Stimulated activated CD8-positive, alpha-beta memory T cell treated with anti-CD3 and anti-CD28 coated beads, Interleukin-15, amount 100 ng/mL, for 4 hours (primary cell): ENCODE results near the gene CLDN11.

ENCODE experiments used
- DNase-seq, 2 donors: peaks; one replicate each; pipeline ENCODE4 v3.0.0-alpha.2; 2020; ENCODE audit warnings: low read depth in 2 of 2

The CLDN11 gene

DNA sequence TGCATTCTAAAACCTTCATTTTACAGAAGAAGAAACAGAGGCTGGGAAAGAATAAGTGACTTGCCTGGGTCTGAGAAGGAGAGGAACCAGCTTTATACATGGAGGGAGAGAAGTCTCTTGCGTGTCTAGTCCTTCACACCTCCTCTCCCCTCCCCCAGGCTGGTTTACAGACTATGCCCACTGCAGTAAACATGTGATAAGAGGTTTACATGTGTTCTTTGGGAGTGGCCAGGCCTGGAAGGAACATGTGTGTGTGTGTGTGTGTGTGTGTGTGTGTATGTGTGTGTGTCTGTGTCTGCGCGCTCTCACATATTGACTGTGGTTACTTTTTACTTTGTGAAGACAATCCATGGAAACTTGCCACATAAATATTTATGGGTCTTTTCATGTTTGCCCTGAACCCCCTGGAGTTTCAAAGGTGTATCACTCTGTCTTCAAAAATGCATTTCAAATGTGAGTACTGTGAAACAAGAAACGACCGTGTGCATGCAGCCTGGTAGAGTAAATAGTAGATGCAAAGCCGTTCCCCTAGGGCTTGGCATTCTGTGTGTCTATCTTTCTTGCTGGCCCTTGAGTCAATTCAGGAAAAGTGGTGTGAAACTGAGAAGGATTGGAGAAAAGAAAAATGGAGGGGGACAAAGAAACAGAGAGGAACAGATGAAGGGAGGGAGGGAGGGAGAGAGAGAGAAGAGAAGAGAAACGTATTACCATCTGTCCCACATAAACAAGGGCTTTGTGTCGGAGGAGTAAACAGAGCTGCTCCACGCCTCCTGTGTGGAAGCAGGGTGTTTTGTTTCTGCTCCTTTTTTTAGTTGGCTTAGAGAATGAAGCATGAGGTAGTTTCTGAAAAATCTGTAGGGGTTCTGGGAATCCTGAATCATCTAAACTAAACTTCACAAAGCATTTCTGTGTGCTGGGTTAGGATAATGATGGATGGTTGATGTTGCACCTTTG, 51.7 kb downstream of the CLDN11 start:
- DNase-seq, result no peak

DNA sequence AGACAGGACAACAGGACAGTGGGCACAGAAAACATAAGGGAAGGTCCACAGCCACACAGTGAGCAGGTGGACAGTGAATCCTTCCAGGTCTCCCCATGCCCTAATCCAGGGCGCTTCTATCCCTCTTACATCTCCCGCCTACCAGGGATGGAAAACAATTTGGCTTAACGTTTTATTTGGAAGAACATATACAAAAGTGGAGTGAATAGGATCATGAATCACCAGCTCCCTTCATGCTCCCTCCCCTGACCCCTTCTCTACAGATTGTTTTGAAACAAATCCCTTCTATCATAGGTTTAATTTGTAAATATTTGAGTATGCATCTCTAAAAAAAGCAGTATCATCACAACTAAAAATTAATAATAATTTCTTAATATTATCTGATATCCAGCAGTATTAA, 52.5 kb downstream of the CLDN11 start:
- no peak for DNase-seq

DNA sequence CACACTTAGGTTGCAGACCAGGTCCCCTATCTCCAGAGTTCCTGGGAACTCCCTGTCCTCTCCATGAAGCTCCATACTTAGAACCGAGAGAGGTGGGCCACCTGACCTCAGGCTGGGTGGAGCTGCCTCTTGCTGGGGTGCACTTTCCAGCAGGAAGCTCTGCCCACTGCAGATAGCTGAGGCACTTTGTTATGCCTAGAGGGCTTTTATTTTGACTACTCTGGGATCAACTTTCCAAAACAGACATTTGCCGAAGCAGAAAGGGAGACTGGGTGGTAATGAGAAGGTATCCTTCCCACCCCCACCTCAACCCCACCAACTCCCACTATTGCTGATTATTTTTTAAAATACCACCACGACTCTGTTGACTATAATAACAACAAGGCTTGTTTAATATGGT, 54.7 kb downstream of the CLDN11 start:
- no peak for DNase-seq

DNA sequence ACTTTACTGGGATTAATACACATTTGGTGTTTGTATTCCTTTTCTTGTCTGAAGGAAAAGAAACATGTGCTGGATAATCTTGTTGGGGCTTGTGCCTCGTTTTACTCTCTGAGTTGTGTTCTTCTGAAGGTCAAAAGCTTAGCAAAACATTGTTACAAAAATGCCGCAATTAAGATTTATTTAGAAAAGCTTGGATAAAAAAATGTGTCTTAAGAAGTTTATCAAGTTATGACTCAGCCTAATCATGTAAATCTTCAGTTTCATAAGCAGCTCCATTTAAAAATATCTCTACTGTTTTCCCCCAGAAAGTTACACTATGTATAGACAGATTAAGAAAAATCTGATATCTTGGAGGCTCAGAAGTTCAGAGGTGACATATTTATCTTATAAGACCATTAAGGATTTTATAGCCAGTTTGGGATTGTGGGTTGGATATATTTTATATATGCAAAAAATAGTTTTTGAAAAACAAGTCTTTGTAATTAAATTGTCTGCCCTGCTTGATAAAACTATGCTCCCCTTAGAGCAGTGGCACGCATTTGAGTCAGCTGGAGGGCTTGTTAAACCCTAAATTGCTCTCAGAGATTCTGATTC, 56.5 kb downstream of the CLDN11 start:
- DNase-seq, result no peak

DNA sequence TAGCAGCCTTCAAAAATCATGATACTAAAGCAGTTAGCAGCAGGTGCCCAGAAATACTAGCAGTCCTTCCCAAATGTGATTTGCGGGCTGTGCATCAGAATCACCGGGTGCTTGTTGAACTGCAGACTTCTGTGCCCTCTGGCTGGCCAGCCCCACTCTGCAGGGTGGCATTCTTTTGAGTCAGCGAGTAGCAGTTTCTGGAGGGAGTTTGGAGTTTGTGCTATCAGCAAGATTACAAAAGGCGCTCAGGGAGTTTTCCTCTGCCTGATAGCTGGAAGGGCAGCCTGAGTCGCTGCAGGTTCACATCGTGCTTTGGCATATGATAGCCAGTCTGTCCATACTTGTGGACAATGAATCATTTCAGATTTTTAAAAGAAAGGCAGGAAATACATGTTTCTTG, 57.6 kb downstream of the CLDN11 start:
- no peak for DNase-seq

DNA sequence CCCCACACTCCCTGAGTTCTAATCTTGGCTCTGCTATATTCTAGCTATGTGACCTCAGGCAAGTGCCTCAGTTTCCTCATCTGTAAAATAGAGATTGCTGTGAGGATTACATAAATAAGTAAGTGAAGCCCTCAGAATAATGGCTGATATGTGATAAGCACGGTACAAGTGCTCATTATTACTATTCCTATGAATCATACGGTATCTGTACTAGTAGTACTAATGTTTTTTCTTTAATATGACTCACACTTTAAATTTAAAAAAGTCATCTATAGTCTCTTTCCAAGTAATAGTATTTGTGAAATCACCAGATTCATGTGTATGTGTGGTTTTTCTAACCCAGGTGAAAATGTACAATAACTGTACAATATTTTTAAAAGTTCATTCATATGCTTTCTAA, 58.7 kb downstream of the CLDN11 start:
- no peak for DNase-seq

DNA sequence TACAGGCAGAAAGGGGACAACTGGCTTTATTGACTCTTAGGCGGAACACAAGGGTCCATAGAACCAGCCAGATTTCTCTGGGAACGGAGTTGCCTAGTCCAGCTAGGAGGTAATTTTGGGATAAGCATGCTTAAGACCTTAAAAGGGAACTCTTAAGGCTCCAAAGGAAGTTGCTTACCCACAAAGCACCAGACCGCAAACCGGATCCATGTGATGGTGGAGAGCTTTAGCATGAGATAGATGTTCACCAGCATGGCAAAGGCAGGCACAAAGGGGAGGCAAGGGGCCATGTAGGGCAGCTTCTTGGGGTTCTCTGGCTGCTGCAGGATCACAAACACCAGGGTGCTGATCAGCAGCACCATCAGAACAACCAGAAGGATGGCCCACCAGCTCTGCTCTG, 61.4 kb downstream of the CLDN11 start:
- no peak for DNase-seq

DNA sequence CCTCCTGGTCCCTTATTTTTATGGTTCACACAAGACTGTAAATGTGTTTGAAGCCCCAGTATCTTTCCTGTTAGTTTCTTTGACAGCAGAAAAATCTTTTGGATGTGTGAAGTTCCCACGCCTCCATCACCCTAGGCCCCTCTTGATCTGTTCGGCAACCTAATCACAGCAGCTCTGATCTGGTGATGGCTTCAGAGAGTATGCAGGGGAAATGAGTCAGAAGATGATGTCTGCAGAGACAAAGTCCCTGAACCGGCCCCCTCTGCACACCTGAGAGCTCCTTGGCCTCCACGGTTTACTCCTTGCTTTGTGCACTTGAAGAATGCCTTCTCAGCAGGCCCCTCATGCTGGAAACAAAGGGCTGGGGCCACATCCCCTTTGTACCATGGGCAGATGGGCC, 63.5 kb downstream of the CLDN11 start:
- no peak for DNase-seq

DNA sequence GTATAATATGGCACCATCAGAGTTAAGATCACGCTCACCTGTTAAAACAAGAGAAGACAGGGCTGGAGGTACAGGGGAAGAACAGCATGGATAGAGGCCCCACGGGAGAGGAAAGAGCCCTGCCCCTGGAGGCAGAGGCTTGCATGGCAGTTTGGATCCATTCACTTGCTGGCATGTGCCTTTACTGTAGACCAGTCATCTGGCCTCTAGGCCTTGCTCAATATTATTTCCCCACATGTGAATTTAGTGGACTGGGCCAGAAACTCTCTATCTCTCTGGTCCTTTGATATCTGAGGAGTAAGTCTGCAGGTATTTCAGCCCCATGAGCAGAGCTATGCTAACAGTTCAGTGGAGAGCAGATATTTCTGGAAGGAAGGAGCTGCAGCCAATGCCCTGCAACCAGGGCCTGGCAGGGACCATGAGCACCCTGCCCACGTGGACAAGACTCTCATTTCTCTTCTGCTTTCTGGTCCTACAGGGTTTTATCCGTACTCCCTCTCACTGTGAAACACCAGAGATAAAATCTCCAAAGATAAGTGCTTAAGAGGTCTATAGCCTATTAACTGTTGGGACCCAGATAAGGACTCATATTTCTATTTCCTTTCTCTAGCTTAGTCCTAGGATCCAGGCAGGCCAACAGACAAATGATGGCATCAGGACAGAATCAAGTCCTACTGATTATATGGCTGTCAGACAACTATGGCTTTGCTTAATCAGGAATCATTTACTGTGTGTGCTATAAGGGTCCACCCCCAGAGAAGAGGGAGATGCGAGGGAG, 65.0 kb downstream of the CLDN11 start:
- no peak for DNase-seq
